ENCODE measurements around the gene GJB6.

DNA sequence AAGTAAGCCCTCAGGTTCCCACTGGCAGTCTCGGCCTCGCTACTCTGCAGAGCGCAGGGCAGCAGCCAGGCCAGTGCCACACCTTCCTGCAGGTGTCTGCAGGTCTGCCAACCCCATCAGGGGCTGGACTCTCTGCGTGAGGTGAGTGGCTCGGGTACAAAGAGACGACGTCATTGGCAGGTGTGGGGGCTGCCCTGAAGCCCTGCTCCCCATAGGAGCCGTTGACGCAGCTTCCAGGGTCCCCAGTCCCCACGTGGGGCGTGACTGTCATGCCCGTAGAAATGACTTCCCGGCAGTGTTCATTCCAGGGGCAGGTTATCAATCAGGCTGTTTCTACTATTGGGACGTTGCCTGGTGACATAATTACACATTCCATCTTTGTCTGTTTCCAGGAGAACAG is 15.3 kb upstream of the GJB6 start:
- no peak for TF ChIP-seq POLR2AphosphoS5 (IDR thresholded peaks at IDR 0.05)
- TF ChIP-seq, protein P1, sequence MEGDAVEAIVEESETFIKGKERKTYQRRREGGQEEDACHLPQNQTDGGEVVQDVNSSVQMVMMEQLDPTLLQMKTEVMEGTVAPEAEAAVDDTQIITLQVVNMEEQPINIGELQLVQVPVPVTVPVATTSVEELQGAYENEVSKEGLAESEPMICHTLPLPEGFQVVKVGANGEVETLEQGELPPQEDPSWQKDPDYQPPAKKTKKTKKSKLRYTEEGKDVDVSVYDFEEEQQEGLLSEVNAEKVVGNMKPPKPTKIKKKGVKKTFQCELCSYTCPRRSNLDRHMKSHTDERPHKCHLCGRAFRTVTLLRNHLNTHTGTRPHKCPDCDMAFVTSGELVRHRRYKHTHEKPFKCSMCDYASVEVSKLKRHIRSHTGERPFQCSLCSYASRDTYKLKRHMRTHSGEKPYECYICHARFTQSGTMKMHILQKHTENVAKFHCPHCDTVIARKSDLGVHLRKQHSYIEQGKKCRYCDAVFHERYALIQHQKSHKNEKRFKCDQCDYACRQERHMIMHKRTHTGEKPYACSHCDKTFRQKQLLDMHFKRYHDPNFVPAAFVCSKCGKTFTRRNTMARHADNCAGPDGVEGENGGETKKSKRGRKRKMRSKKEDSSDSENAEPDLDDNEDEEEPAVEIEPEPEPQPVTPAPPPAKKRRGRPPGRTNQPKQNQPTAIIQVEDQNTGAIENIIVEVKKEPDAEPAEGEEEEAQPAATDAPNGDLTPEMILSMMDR (IDR thresholded peaks at IDR 0.05): no peak
- TF ChIP-seq POLR2A (IDR thresholded peaks at IDR 0.05): no peak
- TF ChIP-seq EP300 (IDR thresholded peaks at IDR 0.05): no peak

Data from gastroesophageal sphincter (tissue), 3 donors.